GM19240 (cell line): ENCODE data around the gene ZNF48.
A peak's percentile ranks its signal among the peaks of the same experiment; 100 is the strongest.

ENCODE experiments used
- DNase-seq: peaks from one replicate; pipeline ENCODE4 v3.0.0; 2011; ENCODE audit warnings: low spot score; ENCODE audit not compliant: insufficient read length

ZNF48 gene

GRCh38 chr16:30439720-30440348 lies 44.6 kb downstream of the ZNF48 start:
- DNase-seq = no peak

GRCh38 chr16:30443631-30444030 lies 48.4 kb downstream of the ZNF48 start:
- DNase-seq = no peak

GRCh38 chr16:30444231-30445148 lies 49.3 kb downstream of the ZNF48 start:
- DNase-seq = no peak

- no peak for DNase-seq
Measured at GRCh38 chr16:30445149-30445407, 49.9 kb downstream of the ZNF48 start.

GRCh38 chr16:30445408-30446202 lies 50.4 kb downstream of the ZNF48 start, which contains the start of gene SEPHS2:
Gene SEPHS2, minus strand, starts transcription at chr16:30445874. Its CDS starts 147 bp downstream, at chr16:30445727.
- DNase-seq = peak; percentile 64

- no peak for DNase-seq
Measured at GRCh38 chr16:30446203-30446595, 51.0 kb downstream of the ZNF48 start.

- no peak for DNase-seq
Measured at GRCh38 chr16:30447512-30448226, 52.4 kb downstream of the ZNF48 start.

GRCh38 chr16:30449116-30449435 lies 53.9 kb downstream of the ZNF48 start:
- DNase-seq = no peak
